Activated CD8-positive, alpha-beta T cell treated with anti-CD3 and anti-CD28 coated beads for 36 hours (primary cell): Measurements from ENCODE around the gene AGAP1. TPM values are rescaled to one million over a fixed set of nuclear protein-coding genes. Genes with fewer than 3 reads are reported as not detected.

ENCODE experiments used
- ATAC-seq: fragments of 200-7000 bp; cut with Tn5 transposase; one replicate; pipeline ENCODE4 v1.10.0; 2021; ENCODE audit warnings: mild to moderate bottlenecking, moderate library complexity
- CTCF ChIA-PET: fragments of 350-600 bp; sonication (Branson Sonifier 250); formaldehyde crosslinking; loops from one replicate; lab custom pipeline; 2021; ENCODE audit warnings: antibody characterized with exemption; lab: Charles Lee
- POLR2A ChIA-PET: fragments of 350-600 bp; sonication (Branson Sonifier 250); formaldehyde crosslinking; loops from one replicate; lab custom pipeline; 2021; ENCODE audit warnings: antibody characterized with exemption; lab: Charles Lee
- DNase-seq: peaks from one replicate; pipeline ENCODE4 v3.0.0-alpha.2; 2020
- H3K27ac Mint-ChIP-seq: one replicate; pipeline ENCODE4 v1.8.0; 2021; ENCODE audit warnings: mild to moderate bottlenecking, mixed read lengths
- H3K27me3 Mint-ChIP-seq: one replicate; pipeline ENCODE4 v1.8.0; 2021; ENCODE audit warnings: mixed read lengths
- H3K36me3 Mint-ChIP-seq: one replicate; pipeline ENCODE4 v1.8.0; 2021; ENCODE audit warnings: low read depth, mixed read lengths
- H3K4me1 Mint-ChIP-seq: one replicate; pipeline ENCODE4 v1.8.0; 2021; ENCODE audit warnings: low read depth, mixed read lengths
- H3K4me3 Mint-ChIP-seq: one replicate; pipeline ENCODE4 v1.8.0; 2021; ENCODE audit warnings: mild to moderate bottlenecking, moderate library complexity, mixed read lengths
- H3K9me3 Mint-ChIP-seq: one replicate; pipeline ENCODE4 v1.8.0; 2021; ENCODE audit warnings: mixed read lengths
- CTCF ChIP-seq: fragments of 200-600 bp; IDR thresholded peaks from one replicate; pipeline ENCODE4 v1.8.0; 2022; ENCODE audit warnings: antibody characterized with exemption, mild to moderate bottlenecking
- intact Hi-C: fragments of 100-400 bp; cut with micrococcal nuclease; formaldehyde crosslinking; loops from one replicate; pipeline ENCODE4 v1.10.0; 2022
- total RNA-seq, 2 experiments: library from RNA; stranded (reverse); gene quantifications; one replicate each; pipeline ENCODE4 v1.2.3, GENCODE V29; 2021

The AGAP1 gene
- total RNA-seq, 2 experiments from 2014 or later, result 2.5 to 2.9 TPM

GRCh38 chr2:235511751-235512698 is 18.2 kb downstream of the AGAP1 start:
- DNase-seq (no peak), ATAC-seq (no peak)
- intact Hi-C loops, result no loop called here
- Mint-ChIP-seq H3K4me1 (no peaks in the 10 kb centered on the region), H3K36me3 (no peaks in the 10 kb centered on the region), H3K27me3 (peaks cover 6% of the 10 kb centered on the region), H3K27ac (no peak overlapping the region), H3K4me3 (no peak overlapping the region), H3K9me3 (peaks cover 2% of the 10 kb centered on the region)
- ChIA-PET POLR2A (no interaction called here), CTCF (interaction anchor here (0.8 kb wide), 1 partner anchor 240 kb away, joined by 3 read pairs; no protein-coding TSS in a partner anchor)
- no peak for TF ChIP-seq CTCF

GRCh38 chr2:235512699-235513053 is 18.8 kb downstream of the AGAP1 start:
- intact Hi-C loops, result no loop called here
- H3K27ac Mint-ChIP-seq, result no peak overlapping the region
- no peaks in the 10 kb centered on the region for H3K4me1 Mint-ChIP-seq
- H3K9me3 Mint-ChIP-seq, result peaks cover 2% of the 10 kb centered on the region
- DNase-seq (no peak), ATAC-seq (no peak)
- ChIA-PET CTCF (no interaction called here), POLR2A (no interaction called here)
- TF ChIP-seq CTCF, result no peak
- H3K36me3 Mint-ChIP-seq, result no peaks in the 10 kb centered on the region
- no peak overlapping the region for H3K4me3 Mint-ChIP-seq
- peaks cover 5% of the 10 kb centered on the region for H3K27me3 Mint-ChIP-seq

GRCh38 chr2:235513984-235514626 is 20.3 kb downstream of the AGAP1 start:
- ChIA-PET POLR2A (no interaction called here), CTCF (no interaction called here)
- ATAC-seq (no peak), DNase-seq (no peak)
- Mint-ChIP-seq H3K36me3 (no peaks in the 10 kb centered on the region), H3K4me1 (no peaks in the 10 kb centered on the region), H3K9me3 (peaks cover 2% of the 10 kb centered on the region), H3K4me3 (no peak overlapping the region), H3K27me3 (peaks cover 2% of the 10 kb centered on the region), H3K27ac (no peak overlapping the region)
- intact Hi-C loops, result no loop called here
- TF ChIP-seq CTCF, result no peak

GRCh38 chr2:235514627-235515363 is 21.0 kb downstream of the AGAP1 start:
- no peak for DNase-seq
- Mint-ChIP-seq H3K36me3 (no peaks in the 10 kb centered on the region), H3K9me3 (peaks cover 2% of the 10 kb centered on the region), H3K4me1 (no peaks in the 10 kb centered on the region), H3K4me3 (no peak overlapping the region), H3K27me3 (peaks cover 2% of the 10 kb centered on the region), H3K27ac (no peak overlapping the region)
- ChIA-PET POLR2A (no interaction called here), CTCF (no interaction called here)
- ATAC-seq, result no peak
- TF ChIP-seq CTCF, result no peak
- intact Hi-C loops, result no loop called here
